Nephron (organoid): ENCODE results near the gene TMEM63B.
A peak's percentile ranks its signal among the peaks of the same experiment; 100 is the strongest.
"Not testable (repeated sequence)": the region's sequence is repeated elsewhere in the genome, so short reads cannot be mapped to it uniquely, and the experiment has no call there.

Experiments
- H3K27ac Mint-ChIP-seq, 3 experiments: 2 replicates each; pipeline ENCODE4 v1.8.0; 2020; ENCODE audit warnings: mixed read lengths in 3 of 3, mild to moderate bottlenecking in 2 of 3, moderate library complexity in 1 of 3
- H3K27me3 Mint-ChIP-seq: 2 replicates; pipeline ENCODE4 v1.8.0; 2021; ENCODE audit warnings: low read depth, mild to moderate bottlenecking, moderate library complexity, mixed read lengths
- H3K36me3 Mint-ChIP-seq: 2 replicates; pipeline ENCODE4 v1.8.0; 2020; ENCODE audit warnings: low read depth, mixed read lengths
- H3K4me1 Mint-ChIP-seq: 2 replicates; pipeline ENCODE4 v1.8.0; 2020; ENCODE audit warnings: mixed read lengths
- H3K4me3 Mint-ChIP-seq, 3 experiments: 2 replicates each; pipeline ENCODE4 v1.8.0; 2020; ENCODE audit warnings: mild to moderate bottlenecking in 3 of 3, mixed read lengths in 3 of 3, moderate library complexity in 2 of 3
- H3K9me3 Mint-ChIP-seq: 2 replicates; pipeline ENCODE4 v1.8.0; 2020; ENCODE audit warnings: mixed read lengths
- TF ChIP-seq, protein P1 (sequence below), 3 experiments: fragments of 200-600 bp; sonication (generic); IDR thresholded peaks; one replicate each; pipeline ENCODE4 v1.5.0; 2021; ENCODE audit warnings: antibody characterized with exemption in 3 of 3; ENCODE audit not compliant: unreplicated experiment in 3 of 3

Gene TMEM63B

DNA sequence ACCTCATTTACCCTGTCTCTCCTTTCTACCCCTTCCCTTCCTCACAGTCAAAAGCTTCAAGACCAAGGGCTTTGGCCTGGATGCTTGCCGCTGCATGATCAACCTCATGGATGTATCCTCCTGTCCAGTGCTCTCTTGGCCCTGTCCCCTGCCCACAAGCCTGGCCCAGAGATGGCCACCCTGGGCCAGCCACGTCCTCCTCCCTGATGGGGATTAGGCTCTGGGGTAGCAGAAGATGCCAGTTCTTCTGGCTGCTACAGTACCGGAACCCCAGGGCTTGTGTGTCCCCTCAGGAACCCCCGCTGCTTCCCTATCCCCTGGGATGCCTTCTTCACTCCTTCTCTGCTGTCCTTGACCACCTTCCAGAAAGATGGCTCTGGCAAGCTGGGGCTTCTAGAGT lies 53.5 kb downstream of the TMEM63B start:
- H3K9me3 Mint-ChIP-seq = no peaks in the 10 kb centered on the region
- peaks cover 22% of the 10 kb centered on the region for H3K27me3 Mint-ChIP-seq
- H3K4me1 Mint-ChIP-seq = peaks cover under 1% of the 10 kb centered on the region
- no peak overlapping the region for H3K27ac Mint-ChIP-seq
- H3K4me3 Mint-ChIP-seq = no peak overlapping the region
- TF ChIP-seq, protein P1, sequence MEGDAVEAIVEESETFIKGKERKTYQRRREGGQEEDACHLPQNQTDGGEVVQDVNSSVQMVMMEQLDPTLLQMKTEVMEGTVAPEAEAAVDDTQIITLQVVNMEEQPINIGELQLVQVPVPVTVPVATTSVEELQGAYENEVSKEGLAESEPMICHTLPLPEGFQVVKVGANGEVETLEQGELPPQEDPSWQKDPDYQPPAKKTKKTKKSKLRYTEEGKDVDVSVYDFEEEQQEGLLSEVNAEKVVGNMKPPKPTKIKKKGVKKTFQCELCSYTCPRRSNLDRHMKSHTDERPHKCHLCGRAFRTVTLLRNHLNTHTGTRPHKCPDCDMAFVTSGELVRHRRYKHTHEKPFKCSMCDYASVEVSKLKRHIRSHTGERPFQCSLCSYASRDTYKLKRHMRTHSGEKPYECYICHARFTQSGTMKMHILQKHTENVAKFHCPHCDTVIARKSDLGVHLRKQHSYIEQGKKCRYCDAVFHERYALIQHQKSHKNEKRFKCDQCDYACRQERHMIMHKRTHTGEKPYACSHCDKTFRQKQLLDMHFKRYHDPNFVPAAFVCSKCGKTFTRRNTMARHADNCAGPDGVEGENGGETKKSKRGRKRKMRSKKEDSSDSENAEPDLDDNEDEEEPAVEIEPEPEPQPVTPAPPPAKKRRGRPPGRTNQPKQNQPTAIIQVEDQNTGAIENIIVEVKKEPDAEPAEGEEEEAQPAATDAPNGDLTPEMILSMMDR (IDR thresholded peaks at IDR 0.05; ENCODE audit: unreplicated experiment in 3 of 3) = no peak
- H3K36me3 Mint-ChIP-seq = no peaks in the 10 kb centered on the region

DNA sequence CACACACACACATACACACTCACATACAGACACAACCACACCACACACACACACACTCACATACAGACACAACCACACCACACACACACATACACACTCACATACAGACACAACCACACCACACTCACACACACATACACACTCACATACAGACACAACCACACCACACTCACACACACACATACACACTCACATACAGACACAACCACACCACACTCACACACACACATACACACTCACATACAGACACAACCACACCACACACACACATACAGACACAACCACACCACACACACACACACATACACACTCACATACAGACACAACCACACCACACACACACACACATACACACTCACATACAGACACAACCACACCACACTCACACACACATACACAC lies 54.4 kb downstream of the TMEM63B start:
- H3K27me3 Mint-ChIP-seq = peaks cover 22% of the 10 kb centered on the region
- H3K27ac Mint-ChIP-seq, H3K4me3 Mint-ChIP-seq, H3K36me3 Mint-ChIP-seq, H3K9me3 Mint-ChIP-seq, H3K4me1 Mint-ChIP-seq: not testable (repeated sequence)

DNA sequence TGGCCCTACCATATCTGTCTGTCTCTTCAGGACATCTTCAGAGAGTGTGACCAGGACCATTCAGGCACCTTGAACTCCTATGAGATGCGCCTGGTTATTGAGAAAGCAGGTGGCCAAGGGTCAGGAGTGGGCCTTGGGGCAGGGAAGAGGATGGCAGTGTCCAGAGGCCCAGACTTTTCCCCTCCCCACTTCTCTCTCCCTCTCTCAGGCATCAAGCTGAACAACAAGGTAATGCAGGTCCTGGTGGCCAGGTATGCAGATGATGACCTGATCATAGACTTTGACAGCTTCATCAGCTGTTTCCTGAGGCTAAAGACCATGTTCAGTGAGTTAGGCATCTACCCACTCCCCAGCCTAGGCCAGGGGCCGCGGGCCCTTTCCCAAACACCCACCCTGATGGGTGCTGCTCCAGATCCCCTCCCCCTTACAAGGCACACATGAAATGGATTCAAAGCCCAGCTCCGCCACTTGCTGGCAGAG lies 55.6 kb downstream of the TMEM63B start:
- H3K27me3 Mint-ChIP-seq = peaks cover 22% of the 10 kb centered on the region
- peaks cover 7% of the 10 kb centered on the region for H3K4me1 Mint-ChIP-seq
- TF ChIP-seq, protein P1 (IDR thresholded peaks at IDR 0.05; ENCODE audit: unreplicated experiment in 3 of 3) = no peak
- H3K36me3 Mint-ChIP-seq = no peaks in the 10 kb centered on the region
- no peaks in the 10 kb centered on the region for H3K9me3 Mint-ChIP-seq
- H3K4me3 Mint-ChIP-seq = no peak overlapping the region
- H3K27ac Mint-ChIP-seq = no peak overlapping the region

DNA sequence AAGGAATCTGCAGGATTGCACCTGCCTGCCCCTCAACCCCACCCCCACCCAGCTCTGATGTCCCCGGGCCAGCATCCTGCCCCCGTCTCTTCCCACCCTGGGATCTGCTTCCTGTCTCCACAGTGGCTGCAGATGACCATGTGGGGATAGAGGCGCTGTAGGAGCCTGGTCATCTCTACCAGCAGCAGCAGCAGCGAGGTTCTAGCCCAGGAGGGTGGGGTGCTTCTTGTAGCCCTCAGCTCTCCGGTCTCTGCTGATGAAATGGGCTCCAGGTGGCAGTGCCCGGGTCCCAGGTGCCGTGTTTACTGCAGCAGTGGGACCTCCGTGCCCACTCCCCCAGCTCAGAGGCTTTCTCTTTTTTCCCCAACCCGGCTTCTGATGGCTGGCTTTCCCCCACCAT lies 56.4 kb downstream of the TMEM63B start:
- H3K36me3 Mint-ChIP-seq = no peaks in the 10 kb centered on the region
- H3K27me3 Mint-ChIP-seq = peaks cover 24% of the 10 kb centered on the region
- H3K27ac Mint-ChIP-seq = no peak overlapping the region

DNA sequence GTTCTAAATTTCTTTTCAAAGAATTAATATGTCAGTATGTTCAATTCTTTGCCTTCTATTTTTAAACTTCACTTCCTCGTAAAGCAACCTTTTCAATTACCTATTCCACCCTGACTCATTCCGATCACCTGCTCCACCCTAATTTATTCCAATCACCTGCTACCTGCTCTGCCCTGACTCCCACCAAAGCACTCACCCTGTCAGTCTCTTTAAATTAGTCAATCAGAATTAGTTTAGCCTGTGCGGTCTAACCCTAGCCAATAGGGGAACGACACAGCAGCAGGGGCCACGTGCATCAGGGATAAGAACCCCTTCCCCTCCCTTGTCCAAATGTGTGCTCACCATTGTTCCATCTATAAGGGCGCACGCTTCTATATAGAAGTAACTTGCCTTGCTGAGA lies 58.0 kb downstream of the TMEM63B start:
- not testable (repeated sequence) for H3K4me3 Mint-ChIP-seq, H3K9me3 Mint-ChIP-seq, H3K36me3 Mint-ChIP-seq, H3K4me1 Mint-ChIP-seq
- Mint-ChIP-seq H3K27me3 (peaks cover 24% of the 10 kb centered on the region), H3K27ac (peak overlapping the region in 1 of 3 experiments; percentile 7)

More for the DNA sequence above, 56.4 kb downstream of the TMEM63B start:
- Mint-ChIP-seq H3K4me1 (peaks cover 7% of the 10 kb centered on the region), H3K4me3 (no peak overlapping the region), H3K9me3 (no peaks in the 10 kb centered on the region)
- TF ChIP-seq, protein P1 (IDR thresholded peaks at IDR 0.05; ENCODE audit: unreplicated experiment in 3 of 3) = no peak

DNA sequence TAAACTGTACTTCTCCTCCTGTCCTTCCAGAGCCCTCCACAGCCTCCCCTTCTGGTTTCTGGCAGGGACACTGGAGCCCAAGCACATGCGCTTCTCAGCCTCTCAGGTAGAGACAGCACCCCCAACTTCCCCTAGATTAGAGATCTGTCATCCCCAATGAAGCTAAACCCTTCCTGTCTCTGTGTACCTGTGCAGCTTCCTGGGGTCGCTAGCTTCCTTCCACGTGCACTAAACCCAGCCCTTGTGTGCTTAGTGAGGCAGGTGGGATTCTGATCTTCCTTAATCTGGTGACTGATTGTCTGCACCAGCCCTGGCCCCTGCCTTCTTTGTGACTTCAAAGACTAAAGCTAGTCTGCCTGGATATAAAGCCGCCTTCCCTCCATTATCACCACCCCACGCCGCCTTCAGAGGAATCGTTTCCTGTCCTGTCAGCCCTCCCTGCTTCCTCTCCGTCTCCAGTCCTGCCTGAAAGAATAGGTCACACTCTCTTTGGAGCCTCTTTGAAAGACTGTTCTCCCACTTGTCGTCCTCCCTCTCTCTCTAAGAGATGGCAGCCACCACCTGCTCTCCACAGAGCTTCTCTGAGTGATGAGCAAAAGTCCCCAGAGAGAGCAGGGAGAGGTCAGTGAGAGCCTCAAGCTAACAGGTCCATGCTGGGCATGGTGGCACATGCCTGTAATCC lies 58.7 kb downstream of the TMEM63B start:
- Mint-ChIP-seq H3K4me3 (no peak overlapping the region), H3K27me3 (peaks cover 24% of the 10 kb centered on the region), H3K27ac (peak overlapping the region; percentile 3 to 34 (median 6)), H3K9me3 (no peaks in the 10 kb centered on the region), H3K4me1 (peaks cover 7% of the 10 kb centered on the region), H3K36me3 (no peaks in the 10 kb centered on the region)
- TF ChIP-seq, protein P1 (IDR thresholded peaks at IDR 0.05; ENCODE audit: unreplicated experiment in 3 of 3) = no peak

DNA sequence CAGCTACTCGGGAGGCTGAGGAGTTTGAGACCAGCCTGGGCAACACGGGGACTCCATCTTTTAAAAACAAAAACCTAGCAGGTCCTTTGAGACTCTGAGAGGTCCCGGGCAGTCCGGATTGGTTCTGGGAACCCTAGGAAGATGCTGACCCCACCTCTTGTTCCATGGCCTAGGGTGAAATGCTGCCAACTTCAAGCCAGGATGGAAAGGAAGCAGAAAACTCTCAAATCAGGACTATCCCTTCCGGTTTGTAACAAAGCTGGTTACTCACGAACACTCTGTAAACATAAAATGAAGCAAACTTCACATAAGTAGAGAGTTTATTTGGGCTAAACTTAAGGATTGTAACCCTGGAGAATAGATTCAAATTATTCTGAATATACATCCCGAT lies 59.3 kb downstream of the TMEM63B start:
- Mint-ChIP-seq H3K9me3 (no peaks in the 10 kb centered on the region), H3K27ac (peak overlapping the region in 1 of 3 experiments; percentile 3), H3K36me3 (no peaks in the 10 kb centered on the region), H3K27me3 (peaks cover 24% of the 10 kb centered on the region), H3K4me1 (peaks cover 7% of the 10 kb centered on the region), H3K4me3 (no peak overlapping the region)
- TF ChIP-seq, protein P1 (IDR thresholded peaks at IDR 0.05; ENCODE audit: unreplicated experiment in 3 of 3) = no peak
